RKO (cell line): ENCODE results near the gene ZNF512B.
"Not testable (repeated sequence)": the region's sequence is repeated elsewhere in the genome, so short reads cannot be mapped to it uniquely, and the experiment has no call there.

ENCODE experiments used
- DNase-seq: peaks from one replicate; pipeline ENCODE4 v3.0.0-alpha.2; 2016; ENCODE audit warnings: low spot score

The ZNF512B gene

DNA sequence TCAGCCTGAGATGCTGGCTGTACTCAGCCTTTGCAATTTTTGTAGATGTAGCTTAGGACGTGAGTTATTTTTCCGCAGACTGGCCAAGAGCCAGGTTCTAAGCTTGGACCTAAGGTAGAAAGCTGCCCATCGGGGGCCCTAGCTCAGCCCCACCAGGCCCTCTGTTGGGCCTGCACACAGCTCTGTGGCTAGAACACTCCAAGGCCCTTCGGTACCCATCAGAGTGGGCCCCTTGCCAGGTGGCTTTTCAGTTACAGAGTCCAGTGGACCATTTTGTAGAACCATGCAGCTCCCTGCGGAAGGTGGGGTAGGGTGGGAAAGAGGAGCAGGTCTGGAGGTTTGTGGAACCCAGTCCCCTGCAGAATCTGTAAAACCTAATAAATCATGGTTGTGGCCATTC lies 36.1 kb downstream of the ZNF512B start:
- no peak for DNase-seq

DNA sequence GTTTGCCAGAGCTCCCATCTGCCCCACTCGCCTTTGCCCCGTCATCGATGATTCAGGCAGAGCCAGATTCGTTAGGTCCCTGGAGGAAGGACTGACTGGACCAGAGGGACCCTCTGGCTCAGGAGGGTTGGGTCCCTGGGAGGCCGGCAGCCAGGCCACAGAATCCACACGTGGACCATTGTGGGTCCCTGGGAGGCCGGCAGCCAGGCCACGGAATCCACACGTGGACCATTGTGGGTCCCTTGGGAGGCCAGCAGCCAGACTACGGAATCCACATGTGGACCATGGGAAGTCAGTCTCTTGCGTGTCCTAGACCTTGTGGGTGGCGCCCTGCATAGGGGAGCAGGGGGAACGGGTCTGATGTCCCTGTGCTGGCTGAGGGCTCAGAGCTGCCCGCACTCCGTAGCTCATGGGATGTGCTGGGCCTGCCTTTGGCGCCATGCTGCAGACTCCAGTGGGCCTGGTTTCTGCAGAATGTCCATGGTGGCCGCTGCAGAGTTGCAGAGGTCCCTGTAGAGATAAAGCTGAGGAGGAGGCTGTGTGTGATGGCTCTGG lies 37.0 kb downstream of the ZNF512B start:
- DNase-seq = no peak

DNA sequence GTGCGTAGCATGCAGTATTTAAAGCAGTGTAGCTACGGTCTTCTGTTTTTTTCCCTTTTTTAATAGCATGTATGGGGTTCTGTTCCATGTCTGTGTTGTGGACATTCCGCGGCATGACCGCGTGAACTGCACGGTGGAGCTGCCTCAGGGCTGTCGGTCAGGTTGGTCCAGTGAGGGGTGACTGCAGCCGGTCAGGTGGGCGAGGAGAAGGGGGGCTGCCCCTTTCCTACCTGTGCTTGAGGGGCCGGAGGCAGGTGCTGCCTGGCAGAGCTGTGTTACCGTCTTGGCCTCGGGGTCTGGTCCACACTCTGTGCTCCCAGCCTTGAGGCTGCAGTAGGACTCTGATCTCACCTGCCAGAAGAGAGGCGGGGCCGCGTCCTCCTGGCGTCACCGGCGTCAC lies 38.0 kb downstream of the ZNF512B start:
- DNase-seq = no peak

DNA sequence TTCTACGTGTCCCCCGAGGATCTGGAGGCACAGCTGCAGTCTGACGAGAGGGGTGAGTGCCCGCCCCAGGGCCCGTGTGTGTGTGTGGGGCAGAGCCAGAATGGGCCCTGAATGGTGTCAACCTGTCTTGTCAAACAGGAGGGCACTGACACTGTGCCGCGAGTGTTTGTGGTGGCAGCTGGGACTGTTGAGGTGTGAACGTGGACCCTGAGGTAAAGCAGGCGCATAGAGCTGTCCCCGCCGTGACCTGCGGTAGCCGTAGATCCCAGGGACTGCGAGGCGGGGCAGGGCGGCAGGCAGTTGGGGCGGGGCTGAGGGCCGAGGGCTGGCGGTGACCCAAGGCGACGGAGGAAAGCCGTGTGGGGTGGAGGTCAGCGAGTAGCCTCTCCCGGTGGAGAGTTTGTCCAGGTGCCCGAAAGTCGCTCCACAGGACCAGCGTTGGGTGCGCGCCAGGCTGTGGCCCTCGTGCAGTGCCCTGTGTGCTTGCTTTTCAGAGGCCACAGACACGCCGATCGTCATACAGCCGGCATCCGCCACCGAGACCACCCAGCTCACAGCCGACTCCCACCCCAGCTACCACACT lies 38.7 kb downstream of the ZNF512B start:
- DNase-seq = no peak

DNA sequence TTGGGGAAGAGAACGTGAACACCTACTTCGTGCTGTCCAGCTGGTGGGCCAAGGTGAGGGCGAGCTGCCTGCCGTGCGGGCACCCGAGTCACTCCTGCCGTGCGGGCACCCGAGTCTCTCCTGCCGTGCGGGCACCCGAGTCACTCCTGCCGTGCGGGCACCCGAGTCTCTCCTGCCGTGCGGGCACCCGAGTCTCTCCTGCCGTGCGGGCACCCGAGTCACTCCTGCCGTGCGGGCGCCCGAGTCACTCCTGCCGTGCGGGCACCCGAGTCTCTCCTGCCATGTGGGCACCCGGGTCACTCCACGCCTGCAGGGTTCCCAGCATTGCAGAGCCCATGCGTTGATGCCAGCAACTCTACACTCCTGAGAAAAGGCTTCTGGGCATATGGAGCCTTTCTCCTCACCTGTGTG lies 40.3 kb downstream of the ZNF512B start:
- not testable (repeated sequence) for DNase-seq

DNA sequence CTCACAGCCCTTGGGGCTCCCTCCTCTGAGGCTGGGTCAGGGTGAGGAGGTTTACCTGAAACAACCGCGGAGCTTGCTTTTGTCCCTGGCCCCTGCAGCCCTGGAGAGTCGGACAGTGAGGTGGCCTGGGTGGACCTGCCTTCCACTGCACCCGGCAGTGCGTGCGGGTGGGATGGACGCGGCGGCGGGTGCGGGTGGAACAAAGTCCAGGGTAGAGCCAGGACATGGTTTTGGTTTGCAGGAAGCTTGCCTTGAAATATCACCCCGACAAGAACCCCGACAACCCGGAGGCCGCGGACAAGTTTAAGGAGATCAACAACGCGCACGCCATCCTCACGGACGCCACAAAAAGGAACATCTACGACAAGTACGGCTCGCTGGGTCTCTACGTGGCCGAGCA lies 40.7 kb downstream of the ZNF512B start:
- DNase-seq = no peak

DNA sequence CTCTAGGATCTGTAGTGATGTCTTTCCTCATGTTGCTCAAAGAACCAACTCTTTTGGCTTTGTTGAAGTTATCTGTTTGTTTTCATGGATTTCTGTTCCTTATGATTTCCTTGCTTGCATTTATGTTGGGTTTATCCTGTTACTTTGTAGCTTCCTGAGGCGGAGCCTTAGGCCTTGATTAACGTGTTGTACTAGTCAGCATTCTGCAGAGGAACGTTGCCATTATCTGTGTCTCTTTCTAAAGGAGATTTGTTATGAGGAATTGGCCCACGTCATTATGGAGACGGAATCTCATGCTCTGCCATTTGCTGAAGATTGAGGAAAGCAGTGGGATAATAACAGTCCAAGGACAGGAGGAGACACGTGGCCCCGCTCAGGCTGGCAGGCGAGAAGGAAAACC lies 43.4 kb downstream of the ZNF512B start:
- no peak for DNase-seq

DNA sequence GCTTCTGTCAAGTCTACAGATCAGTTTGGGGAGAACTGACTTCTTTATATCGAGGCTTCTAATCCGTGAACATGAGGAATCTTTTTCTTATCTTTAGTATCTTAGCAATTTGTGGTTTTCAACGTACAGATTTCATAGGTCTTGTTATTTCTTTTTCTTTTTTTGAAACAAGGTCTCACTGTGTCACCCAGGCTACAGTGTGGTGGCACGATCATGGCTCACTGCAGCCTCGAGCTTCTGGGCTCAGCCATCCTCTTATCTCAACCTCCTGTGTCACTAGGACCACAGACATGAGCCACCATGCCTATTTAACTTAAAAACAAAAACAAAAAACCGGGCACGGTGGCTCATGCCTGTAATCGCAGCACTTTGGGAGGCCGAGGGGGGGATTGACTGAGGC lies 45.5 kb downstream of the ZNF512B start:
- no peak for DNase-seq

DNA sequence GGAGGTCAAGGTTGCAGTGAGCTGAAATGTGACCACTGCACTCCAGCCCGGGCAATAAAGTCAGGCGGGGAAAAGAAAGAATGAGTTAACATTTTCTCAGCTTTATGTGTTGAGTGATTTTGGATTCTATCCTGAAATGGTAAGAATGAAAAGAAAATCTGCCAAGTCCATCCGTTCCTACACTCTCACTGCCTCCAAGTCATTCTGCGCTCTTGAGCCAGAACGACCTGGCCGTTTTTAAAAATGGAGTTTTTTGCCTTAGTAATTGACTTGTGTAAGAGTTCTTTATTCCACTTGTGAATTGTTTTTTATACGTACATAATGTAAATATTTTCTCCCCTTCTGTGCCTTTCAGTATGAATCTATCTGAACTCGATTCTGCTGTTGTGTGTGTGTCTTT lies 46.1 kb downstream of the ZNF512B start:
- DNase-seq = no peak

DNA sequence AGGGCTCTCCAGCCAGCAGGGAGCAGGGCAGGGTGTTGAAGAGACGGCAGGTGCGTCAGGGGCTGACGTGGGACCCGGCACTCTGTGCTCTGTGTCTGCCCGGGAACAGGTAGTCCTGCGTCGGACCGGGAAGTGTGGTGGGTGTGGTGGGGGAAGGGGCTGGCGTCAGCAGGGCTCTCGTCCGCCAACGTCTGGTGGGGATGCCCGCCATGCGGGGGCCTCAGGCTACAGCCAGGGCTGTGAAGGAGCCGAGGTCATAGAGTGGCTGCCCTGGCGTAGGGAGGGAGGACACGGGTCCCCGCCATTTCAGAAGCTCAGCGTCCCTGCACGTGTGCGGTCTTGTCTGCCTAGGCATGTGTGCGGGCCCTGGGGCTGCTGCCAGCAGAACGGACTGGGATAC lies 49.5 kb downstream of the ZNF512B start:
- DNase-seq = no peak

DNA sequence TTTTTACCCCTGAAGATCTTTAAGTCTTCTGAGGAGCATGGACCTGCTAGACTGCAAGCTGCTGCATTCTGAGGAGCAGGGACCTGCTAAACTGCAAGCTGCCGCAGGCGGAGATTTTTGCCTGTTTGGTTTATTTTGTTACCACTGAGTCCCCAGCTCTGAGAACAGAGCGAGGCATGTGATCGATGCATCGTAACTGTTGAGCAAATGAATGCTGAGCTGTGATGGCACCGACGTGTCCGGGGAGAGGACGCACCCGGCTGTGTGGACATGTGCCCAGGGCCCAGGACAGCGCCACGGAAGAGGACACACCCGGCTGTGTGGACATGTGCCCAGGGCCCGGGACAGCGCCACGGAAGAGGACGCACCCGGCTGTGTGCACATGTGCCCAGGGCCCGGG lies 50.6 kb downstream of the ZNF512B start:
- DNase-seq = no peak

DNA sequence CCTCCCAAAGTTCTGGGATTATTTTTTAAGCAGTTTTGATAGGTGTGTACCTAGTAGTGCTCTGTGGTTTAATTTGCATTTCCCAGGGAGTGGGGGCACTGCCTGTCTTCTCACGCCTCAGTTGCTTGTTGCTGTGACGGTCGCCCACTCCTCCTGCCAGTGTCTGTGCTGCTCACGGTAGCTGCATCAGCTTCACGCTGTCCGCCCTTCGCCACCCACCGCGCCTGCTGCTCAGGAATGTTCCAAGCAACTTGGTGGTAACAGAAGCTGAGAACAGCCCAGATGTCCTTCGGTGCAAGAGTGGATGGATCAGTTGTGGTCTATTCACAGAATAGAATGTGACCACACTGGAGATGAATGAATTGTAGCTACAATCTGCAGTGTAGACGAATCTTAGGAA lies 51.9 kb downstream of the ZNF512B start:
- DNase-seq = no peak

DNA sequence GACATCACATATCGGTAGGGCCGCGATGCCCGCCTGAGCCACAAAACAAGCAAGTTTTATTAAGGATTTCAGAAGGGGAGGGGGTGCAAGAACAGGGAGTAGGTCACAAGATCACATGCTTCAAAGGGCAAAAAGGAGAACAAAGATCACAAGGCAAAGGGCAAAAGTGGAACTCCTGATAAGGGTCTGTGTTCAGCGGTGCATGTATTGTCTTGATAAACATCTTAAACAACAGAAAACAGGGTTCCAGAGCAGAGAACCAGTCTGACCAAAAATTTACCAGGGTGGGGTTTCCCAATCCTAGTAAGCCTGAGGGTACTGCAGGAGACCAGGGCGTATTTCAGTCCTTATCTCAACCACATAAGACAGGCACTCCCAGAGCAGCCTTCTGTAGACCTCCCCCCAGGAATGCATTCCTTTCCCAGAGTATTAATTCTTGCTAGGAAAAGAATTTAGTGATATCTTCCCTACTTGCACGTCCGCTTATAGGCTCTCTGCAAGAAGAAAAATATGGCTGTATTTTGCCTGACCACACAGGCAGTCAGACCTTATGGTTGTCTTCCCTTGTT lies 53.3 kb downstream of the ZNF512B start:
- not testable (repeated sequence) for DNase-seq

DNA sequence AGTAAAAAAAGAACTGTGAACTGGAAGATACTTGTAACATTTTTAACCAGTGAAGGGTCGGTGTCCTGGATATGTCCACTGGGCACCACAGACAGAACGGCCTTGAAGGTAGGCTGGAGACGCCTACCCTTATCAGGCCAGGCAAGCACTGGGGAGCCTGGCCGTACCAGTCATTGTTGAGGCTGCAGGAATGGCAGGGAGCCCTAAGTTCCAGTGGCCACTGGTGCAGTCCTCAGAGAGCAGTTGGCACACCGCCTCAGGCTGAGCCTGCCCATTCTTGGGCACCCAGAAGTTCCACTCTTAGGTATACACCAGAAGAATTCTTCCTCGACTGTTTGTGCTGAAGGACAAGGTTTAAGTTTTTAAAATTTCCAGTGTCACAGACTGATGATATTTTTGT lies 54.3 kb downstream of the ZNF512B start:
- DNase-seq = no peak

DNA sequence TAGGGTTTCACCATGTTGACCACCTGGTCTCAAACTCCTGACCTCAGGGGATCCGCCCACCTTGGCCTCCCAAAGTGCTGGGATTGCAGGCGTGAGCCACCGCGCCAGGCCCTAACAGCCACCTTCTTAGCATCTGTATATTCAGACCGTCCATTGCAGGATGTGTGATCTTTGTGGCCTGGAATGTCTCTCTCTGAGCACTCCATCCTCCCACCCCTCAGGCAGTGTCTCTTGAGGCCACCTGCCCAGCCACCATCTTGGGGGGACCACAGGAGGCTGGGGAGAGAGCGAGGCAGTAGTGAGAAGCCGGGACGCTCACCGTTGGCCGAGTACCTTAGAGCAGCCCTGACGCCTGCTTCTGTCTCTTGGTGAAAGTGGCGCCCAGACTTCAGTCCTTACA lies 56.0 kb downstream of the ZNF512B start:
- no peak for DNase-seq

DNA sequence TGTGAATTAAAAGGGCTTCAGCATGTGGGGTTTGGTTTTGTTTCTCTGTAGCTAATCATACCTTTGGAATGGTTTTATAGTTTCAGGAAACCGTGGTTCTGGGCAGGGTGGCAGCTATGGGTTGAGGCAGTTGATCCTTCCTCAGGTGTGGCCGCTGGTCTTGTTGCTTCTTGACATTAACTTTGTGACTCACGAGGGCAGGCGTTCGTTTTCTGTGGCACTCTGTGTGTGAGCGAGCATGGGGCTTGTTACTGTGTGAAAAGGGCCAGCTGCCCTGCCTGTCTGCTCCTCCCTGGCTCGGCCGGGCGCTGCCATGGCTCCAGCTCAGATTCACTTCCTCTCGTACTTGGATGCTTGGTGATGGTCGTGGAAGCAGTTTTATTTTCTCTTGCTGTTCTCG lies 58.6 kb downstream of the ZNF512B start:
- DNase-seq = no peak

DNA sequence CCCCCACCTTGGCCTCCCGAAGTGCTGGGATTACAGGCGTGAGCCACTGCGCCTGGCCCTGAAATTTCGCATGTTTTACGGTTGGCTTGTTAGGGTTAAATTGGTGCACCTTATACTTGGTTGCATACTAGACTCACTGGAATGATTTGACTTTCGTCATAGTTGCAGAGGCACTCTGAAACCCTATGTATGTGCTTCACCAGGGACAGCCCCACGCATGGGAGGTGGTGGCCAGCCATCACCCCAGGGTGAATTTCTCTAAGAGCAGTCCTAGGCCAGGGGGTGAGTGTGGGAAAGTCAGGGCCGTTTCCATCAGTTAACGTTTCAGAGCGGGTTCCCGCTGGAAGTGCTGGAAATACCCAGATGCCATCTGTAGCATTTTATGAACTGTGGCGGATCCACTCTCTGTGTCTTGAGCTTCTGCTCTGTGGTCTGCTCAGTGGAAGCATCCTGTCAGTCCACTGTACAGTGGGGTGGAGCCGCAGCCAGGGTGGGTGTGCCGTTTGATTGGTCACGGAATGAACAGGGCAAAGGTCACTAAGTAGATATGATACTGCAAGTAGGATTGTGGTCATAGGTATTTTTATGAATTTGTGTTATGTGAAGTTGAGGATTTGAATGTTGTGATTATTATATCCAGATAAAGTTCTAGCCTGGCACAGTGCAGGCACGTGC lies 61.6 kb downstream of the ZNF512B start:
- no peak for DNase-seq
